Rectal smooth muscle tissue (tissue), 1 donor: ENCODE measurements around the gene SYCP2L.
"Not testable (repeated sequence)": the region's sequence is repeated elsewhere in the genome, so short reads cannot be mapped to it uniquely, and the experiment has no call there.

Source experiments
- H3K27ac ChIP-seq: one replicate; pipeline ENCODE4 v1.7.0; 2013; ENCODE audit warnings: low read depth, low read length, inconsistent platforms
- H3K27me3 ChIP-seq: one replicate; pipeline ENCODE4 v1.7.0; 2013; ENCODE audit warnings: low read length; ENCODE audit not compliant: control insufficient read depth, insufficient read depth
- H3K36me3 ChIP-seq: one replicate; pipeline ENCODE4 v1.7.0; 2013; ENCODE audit warnings: low read length; ENCODE audit not compliant: control insufficient read depth, insufficient read depth
- H3K4me1 ChIP-seq: one replicate; pipeline ENCODE4 v1.7.0; 2013; ENCODE audit warnings: low read length; ENCODE audit not compliant: control insufficient read depth, insufficient read depth
- H3K4me3 ChIP-seq: one replicate; pipeline ENCODE4 v1.7.0; 2013; ENCODE audit warnings: low read length
- H3K9ac ChIP-seq: one replicate; pipeline ENCODE4 v1.7.0; 2013; ENCODE audit warnings: low read length

SYCP2L gene

GRCh38 chr6:10886691-10887502 lies at the start of gene SYCP2L:
SYCP2L (plus strand) TSS chr6:10887052; CDS start chr6:10887127, 75 bp downstream.
- Histone ChIP-seq H3K4me3 (peak within 1 kb of the TSS; percentile 34), H3K27ac (no peak within 1 kb of the TSS), H3K36me3 (no peaks in the 10 kb centered on the region), H3K4me1 (no peaks in the 10 kb centered on the region), H3K27me3 (peaks cover 23% of the 10 kb centered on the region), H3K9ac (no peak within 1 kb of the TSS)

GRCh38 chr6:10837622-10837994 lies 49.2 kb upstream of the SYCP2L start:
- Histone ChIP-seq H3K27me3 (peaks cover 4% of the 10 kb centered on the region), H3K4me3 (peak overlapping the region; percentile 71), H3K36me3 (no peaks in the 10 kb centered on the region), H3K9ac (no peak overlapping the region), H3K4me1 (no peaks in the 10 kb centered on the region), H3K27ac (no peak overlapping the region)

DNA sequence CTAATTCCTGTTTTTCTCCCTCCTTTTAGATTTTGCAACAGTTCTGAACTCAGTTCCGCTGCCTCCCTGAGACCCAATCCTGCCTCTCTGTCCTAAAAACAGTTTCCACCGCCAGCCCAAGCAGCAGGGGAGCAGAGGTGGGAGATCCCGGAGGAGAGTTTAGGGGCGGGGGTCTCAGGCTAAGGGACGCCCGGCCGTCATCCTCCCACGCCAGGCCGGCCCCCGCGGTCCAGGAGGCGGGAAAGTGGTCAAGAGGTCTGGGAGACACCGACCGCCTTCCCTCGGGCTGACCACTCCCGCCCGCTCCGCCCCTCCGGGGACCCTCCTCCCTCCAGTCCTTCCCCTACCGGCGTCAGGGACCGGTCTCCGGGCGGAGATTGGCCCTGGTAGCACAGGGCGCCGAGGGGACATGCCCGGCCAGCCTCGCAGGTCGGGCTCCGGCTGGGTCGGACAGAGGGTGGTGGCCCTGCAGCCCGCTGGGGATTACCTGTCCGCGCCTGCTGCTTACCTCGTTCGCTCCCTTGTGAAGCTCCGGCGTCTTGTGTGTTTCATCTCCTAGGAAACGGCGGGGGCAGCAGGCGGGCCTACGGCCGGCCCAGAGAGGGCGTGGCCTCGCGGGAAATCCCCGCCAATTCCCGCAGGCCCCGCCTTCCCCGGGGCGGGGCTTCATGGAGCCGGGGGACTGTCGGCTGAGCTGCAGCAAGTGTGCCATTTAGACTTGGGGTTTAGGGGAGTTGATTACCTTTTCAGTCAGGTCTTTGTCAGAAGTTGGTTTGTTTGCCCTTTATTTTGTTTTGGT lies 48.7 kb upstream of the SYCP2L start, which contains the start of gene MAK:
Gene MAK (minus strand): TSS at position 545 of the 799 bp plus-strand sequence. CDS start 7,891 bp downstream, outside the sequence.
- Histone ChIP-seq H3K27me3 (peaks cover 4% of the 10 kb centered on the region), H3K4me1 (no peaks in the 10 kb centered on the region), H3K4me3 (peak within 1 kb of the TSS; percentile 71), H3K27ac (no peak within 1 kb of the TSS), H3K9ac (no peak within 1 kb of the TSS), H3K36me3 (no peaks in the 10 kb centered on the region)

DNA sequence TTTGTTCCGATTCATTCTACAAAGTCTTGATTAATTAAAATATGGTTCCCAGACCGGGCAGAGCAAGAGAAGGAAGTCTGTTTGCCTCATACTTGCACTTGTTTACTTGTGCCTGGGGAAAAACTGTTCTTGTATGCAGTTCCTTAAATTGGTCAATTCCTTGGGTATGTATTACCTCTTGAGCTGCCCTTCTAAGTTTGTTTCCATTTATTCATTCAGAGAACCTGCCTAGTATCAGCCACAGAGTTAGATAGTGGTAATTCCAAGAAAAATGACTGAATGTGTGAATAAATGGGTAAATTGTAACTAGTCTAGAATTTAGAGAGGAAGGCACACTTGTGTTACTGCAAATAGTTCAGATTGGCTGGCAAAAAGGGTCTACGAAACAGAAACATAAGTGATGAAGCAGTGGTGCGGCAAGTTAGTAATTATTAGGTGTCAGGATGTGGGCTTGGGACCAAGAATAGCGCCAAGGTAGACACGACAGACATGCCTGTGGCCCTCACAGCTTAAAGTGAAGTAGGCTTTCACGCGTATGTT lies 48.0 kb upstream of the SYCP2L start:
- H3K36me3 ChIP-seq, result no peaks in the 10 kb centered on the region
- H3K4me3 ChIP-seq, result peak overlapping the region; percentile 71
- H3K27me3 ChIP-seq, result peaks cover 4% of the 10 kb centered on the region
- no peak overlapping the region for H3K9ac ChIP-seq
- no peak overlapping the region for H3K27ac ChIP-seq
- no peaks in the 10 kb centered on the region for H3K4me1 ChIP-seq

GRCh38 chr6:10843554-10843953 lies 43.3 kb upstream of the SYCP2L start:
- no peaks in the 10 kb centered on the region for H3K36me3 ChIP-seq
- H3K27me3 ChIP-seq, result no peaks in the 10 kb centered on the region
- no peak overlapping the region for H3K9ac ChIP-seq
- no peak overlapping the region for H3K27ac ChIP-seq
- no peaks in the 10 kb centered on the region for H3K4me1 ChIP-seq
- no peak overlapping the region for H3K4me3 ChIP-seq

GRCh38 chr6:10847684-10848083 lies 39.2 kb upstream of the SYCP2L start:
- Histone ChIP-seq H3K9ac (no peak overlapping the region), H3K27ac (no peak overlapping the region), H3K4me3 (no peak overlapping the region), H3K27me3 (no peaks in the 10 kb centered on the region), H3K4me1 (no peaks in the 10 kb centered on the region), H3K36me3 (no peaks in the 10 kb centered on the region)

- H3K4me3 ChIP-seq, result no peak overlapping the region
- no peaks in the 10 kb centered on the region for H3K27me3 ChIP-seq
- no peaks in the 10 kb centered on the region for H3K4me1 ChIP-seq
- H3K36me3 ChIP-seq, result no peaks in the 10 kb centered on the region
- H3K27ac ChIP-seq, result no peak overlapping the region
- no peak overlapping the region for H3K9ac ChIP-seq
These were observed 37.0 kb upstream of the SYCP2L start for GRCh38 chr6:10849901-10850300.

DNA sequence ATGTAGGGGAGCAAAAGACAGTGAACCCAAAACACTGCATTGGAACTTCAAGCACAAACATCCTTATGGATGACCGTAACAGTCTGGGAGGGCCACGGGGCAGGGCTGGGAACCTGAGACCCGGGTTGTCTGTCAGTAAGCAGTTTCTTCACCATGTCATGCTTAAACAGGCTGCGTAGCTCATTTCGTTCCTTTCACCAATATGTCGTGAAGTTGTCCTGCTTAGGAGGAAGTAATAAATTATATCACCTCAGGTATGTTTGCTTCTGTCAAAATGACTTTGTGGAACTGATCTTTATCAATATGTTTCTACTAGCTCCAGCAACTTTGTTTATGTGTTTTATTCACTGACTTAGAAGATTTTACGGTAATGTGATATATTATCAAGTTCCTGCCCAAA lies 36.1 kb upstream of the SYCP2L start:
- H3K27me3 ChIP-seq, result no peaks in the 10 kb centered on the region
- H3K4me1 ChIP-seq, result no peaks in the 10 kb centered on the region
- H3K27ac ChIP-seq, result no peak overlapping the region
- no peak overlapping the region for H3K4me3 ChIP-seq
- no peaks in the 10 kb centered on the region for H3K36me3 ChIP-seq
- H3K9ac ChIP-seq, result no peak overlapping the region

DNA sequence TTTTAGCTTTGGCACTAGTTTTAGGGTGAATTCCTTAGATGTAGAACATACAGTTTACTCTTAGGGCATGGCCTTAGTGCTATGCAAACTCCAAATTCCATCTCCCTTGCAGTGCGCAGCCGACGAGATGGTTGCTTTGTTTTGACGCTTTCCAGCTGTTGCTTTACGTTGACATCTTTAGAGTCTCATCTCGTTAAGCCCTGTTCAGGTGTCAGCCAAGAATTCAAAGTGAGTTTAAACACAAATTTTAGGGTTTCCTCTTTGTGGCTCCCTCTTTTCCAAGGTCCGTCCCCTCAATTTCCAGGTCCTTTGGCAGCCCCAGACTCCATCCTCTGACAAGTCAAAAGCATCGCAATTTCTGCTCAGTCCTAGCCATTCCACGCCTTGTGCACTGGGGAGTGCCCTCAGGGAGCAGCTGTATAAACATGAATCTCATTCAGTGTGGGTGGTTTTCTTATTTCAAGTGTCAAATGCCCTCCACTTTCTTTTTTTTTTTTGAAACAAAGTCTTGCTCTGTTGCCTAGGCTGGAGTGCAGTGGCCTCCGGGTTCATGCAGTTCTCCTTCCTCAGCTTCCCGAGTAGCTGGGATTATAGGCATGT lies 34.4 kb upstream of the SYCP2L start:
- Histone ChIP-seq H3K27me3 (no peaks in the 10 kb centered on the region), H3K27ac (no peak overlapping the region), H3K4me1 (no peaks in the 10 kb centered on the region), H3K36me3 (no peaks in the 10 kb centered on the region), H3K4me3 (no peak overlapping the region), H3K9ac (no peak overlapping the region)

DNA sequence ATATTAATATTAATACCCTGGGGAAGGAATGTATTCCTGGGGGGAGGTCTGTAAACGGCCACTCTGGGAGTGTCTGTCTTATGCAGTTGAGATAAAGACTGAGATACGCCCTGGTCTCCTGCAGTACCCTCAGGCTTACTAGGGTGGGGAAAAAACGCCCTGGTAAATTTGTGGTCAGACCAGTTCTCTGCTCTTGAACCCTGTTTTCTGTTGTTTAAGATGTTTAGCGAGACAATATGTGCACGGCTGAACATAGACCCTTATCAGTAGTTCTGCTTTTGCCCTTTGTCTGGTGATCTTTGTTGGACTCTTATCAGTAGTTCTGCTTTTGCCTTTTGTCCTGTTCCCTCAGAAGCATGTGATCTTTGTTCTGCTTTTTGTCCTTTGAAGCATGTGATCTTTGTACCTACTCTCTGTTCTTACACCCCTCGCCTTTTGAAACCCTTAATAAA lies 33.0 kb upstream of the SYCP2L start:
- H3K9ac ChIP-seq, H3K27ac ChIP-seq, H3K4me1 ChIP-seq, H3K27me3 ChIP-seq, H3K36me3 ChIP-seq, H3K4me3 ChIP-seq: not testable (repeated sequence)

- no peak overlapping the region for H3K9ac ChIP-seq
- H3K4me1 ChIP-seq, result no peaks in the 10 kb centered on the region
- no peaks in the 10 kb centered on the region for H3K27me3 ChIP-seq
- H3K27ac ChIP-seq, result no peak overlapping the region
- H3K4me3 ChIP-seq, result no peak overlapping the region
- H3K36me3 ChIP-seq, result no peaks in the 10 kb centered on the region
These were observed 31.8 kb upstream of the SYCP2L start for GRCh38 chr6:10854922-10855632.

- Histone ChIP-seq H3K36me3 (no peaks in the 10 kb centered on the region), H3K27ac (no peak overlapping the region), H3K4me1 (no peaks in the 10 kb centered on the region), H3K27me3 (no peaks in the 10 kb centered on the region), H3K4me3 (no peak overlapping the region), H3K9ac (no peak overlapping the region)
These were observed 29.6 kb upstream of the SYCP2L start for GRCh38 chr6:10857259-10857658.
